ENCODE measurements around the gene NEDD4L. TPM values are rescaled to one million over a fixed set of nuclear protein-coding genes. Genes with fewer than 3 reads are reported as not detected.

The NEDD4L gene
- total and polyA plus RNA-seq, 4 donors: 10.2 to 20.3 (median 13.2) TPM

- no peaks in the 10 kb centered on the region for H3K27me3 ChIP-seq (ENCODE audit: control insufficient read depth in 4 of 4, insufficient read depth in 4 of 4, low read length in 3 of 4)
- TF ChIP-seq HNF4G (IDR thresholded peaks at IDR 0.05) (no peak), TAF1 (conservative IDR thresholded peaks at IDR 0.05) (no peak)
- no peaks in the 10 kb centered on the region for H3K36me3 ChIP-seq (ENCODE audit: control insufficient read depth in 4 of 4, insufficient read depth in 3 of 4, low read depth in 1 of 4, low read length in 3 of 4)
- H3K9ac ChIP-seq (ENCODE audit: low read depth in 1 of 2, low read length in 2 of 2): no peak overlapping the region
- no peaks in the 10 kb centered on the region for H3K4me1 ChIP-seq (ENCODE audit: control insufficient read depth in 4 of 4, insufficient read depth in 4 of 4, low read length in 3 of 4)
- H3K4me3 ChIP-seq (ENCODE audit: low read depth in 1 of 3, low read length in 3 of 3): no peak overlapping the region
- WGBS: 83% methylated on average over 6 of the region's 6 CpGs
- H3K9me3 ChIP-seq (ENCODE audit: control insufficient read depth in 4 of 4, low read length in 3 of 4): no peaks in the 10 kb centered on the region
- H3K27ac ChIP-seq (ENCODE audit: low read depth in 1 of 2, low read length in 2 of 2): no peak overlapping the region
- DNase-seq (ENCODE audit: low spot score): no peak
These were observed 208.1 kb downstream of the NEDD4L start for GRCh38 chr18:58252166-58252565.

- H3K27ac ChIP-seq (ENCODE audit: low read depth in 1 of 2, low read length in 2 of 2): no peak overlapping the region
- WGBS: 95% methylated on average over 2 of the region's 2 CpGs
- no peak overlapping the region for H3K9ac ChIP-seq (ENCODE audit: low read depth in 1 of 2, low read length in 2 of 2)
- no peak for DNase-seq (ENCODE audit: low spot score)
- no peaks in the 10 kb centered on the region for H3K27me3 ChIP-seq (ENCODE audit: control insufficient read depth in 4 of 4, insufficient read depth in 4 of 4, low read length in 3 of 4)
- H3K36me3 ChIP-seq (ENCODE audit: control insufficient read depth in 4 of 4, insufficient read depth in 3 of 4, low read depth in 1 of 4, low read length in 3 of 4): no peaks in the 10 kb centered on the region
- TF ChIP-seq NR2F2 (IDR thresholded peaks at IDR 0.05): no peak
- TF ChIP-seq ZBTB33 (IDR thresholded peaks at IDR 0.05): no peak
- no peak for TF ChIP-seq HNF4A (conservative IDR thresholded peaks at IDR 0.05)
- TF ChIP-seq REST (IDR thresholded peaks at IDR 0.05): no peak
- no peak for TF ChIP-seq FOXA1 (IDR thresholded peaks at IDR 0.05)
- no peak for TF ChIP-seq CTCF (IDR thresholded peaks at IDR 0.05; ENCODE audit: low read depth, low read length, missing input control)
- TF ChIP-seq GABPA (IDR thresholded peaks at IDR 0.05 in 1 of 2, conservative IDR thresholded peaks at IDR 0.05 in 1 of 2): no peak
- TF ChIP-seq RXRA (IDR thresholded peaks at IDR 0.05): no peak
- no peak for TF ChIP-seq MAX (IDR thresholded peaks at IDR 0.05)
- no peak for TF ChIP-seq EGR1 (IDR thresholded peaks at IDR 0.05; ENCODE audit: low read depth in 2 of 2)
- TF ChIP-seq SP1 (IDR thresholded peaks at IDR 0.05): no peak
- no peaks in the 10 kb centered on the region for H3K9me3 ChIP-seq (ENCODE audit: control insufficient read depth in 4 of 4, low read length in 3 of 4)
- no peaks in the 10 kb centered on the region for H3K4me1 ChIP-seq (ENCODE audit: control insufficient read depth in 4 of 4, insufficient read depth in 4 of 4, low read length in 3 of 4)
- H3K4me3 ChIP-seq (ENCODE audit: low read depth in 1 of 3, low read length in 3 of 3): no peak overlapping the region
These were observed 209.3 kb downstream of the NEDD4L start for GRCh38 chr18:58253318-58253717.

All from liver (tissue), 9 donors.